ENCODE measurements around the gene ANKRD1.

DNA sequence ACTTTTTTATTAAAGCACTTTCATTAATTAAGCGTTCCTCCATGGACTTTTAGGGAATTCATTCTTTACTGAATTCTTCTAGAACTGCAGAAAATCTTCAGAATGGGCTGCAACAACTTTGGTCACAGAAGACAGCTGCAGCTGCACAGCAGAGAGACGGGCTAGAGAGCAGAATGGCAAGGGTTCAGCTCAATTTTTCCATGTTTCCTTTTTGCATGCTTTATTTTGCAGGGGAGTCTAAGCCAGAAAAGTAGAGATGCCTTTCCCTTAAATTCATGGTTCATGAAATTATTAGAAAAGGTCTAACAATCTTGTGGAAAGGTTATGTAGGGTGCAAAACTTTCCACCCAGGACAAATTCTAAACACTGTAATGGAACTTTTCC lies 15.4 kb upstream of the ANKRD1 start:
- TF ChIP-seq SP1 (IDR thresholded peaks at IDR 0.05) (no peak), L3MBTL2 (conservative IDR thresholded peaks at IDR 0.05) (no peak), TARDBP (IDR thresholded peaks at IDR 0.05) (no peak), SUZ12 (IDR thresholded peaks at IDR 0.05) (no peak), FOXA1 (IDR thresholded peaks at IDR 0.05) (no peak), BHLHE40 (IDR thresholded peaks at IDR 0.05; ENCODE audit: borderline replicate concordance) (no peak), ZNF384 (IDR thresholded peaks at IDR 0.05) (no peak), FOXM1 (IDR thresholded peaks at IDR 0.05; ENCODE audit: borderline replicate concordance) (no peak)

Data from HEK293T (cell line).